ENCODE data around the gene ZNF329.

The ZNF329 gene

DNA sequence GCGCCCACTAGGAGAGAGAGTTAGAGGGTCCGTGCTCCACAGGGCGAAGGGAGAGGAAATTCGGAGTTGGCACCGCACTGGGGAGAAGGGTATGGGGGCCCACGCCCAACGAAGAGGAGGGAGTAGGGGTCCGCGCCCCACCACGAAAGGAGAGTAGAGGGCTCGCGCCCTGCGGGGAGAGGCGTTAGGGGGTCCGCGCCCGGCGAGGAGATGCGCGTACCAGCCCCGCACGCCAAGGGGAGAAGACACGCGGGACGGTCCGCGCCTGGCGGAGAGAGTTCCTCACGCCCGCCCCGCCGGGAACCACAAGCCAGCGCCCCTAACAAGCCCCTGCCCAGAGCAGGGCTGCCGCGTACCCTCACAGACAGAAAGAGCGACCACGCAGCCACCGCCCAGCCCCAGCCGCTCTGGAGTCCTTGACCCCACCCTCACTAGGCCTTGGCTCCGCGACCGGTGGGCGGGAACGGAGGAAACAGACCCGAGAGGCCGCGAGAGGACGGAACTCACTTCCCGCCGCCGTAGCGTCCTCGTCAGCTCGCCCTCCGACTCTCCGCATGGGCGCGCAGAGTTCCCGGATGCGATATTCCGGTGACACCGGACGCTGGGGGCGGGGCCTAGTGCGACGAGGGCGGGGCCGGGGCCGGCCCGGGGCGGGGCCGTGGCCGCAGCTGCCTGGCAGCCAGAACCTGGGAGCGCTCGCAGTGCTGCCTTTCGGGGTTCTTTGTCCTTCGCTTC, 32.6 kb downstream of the ZNF329 start:
- TF ChIP-seq, protein P1, sequence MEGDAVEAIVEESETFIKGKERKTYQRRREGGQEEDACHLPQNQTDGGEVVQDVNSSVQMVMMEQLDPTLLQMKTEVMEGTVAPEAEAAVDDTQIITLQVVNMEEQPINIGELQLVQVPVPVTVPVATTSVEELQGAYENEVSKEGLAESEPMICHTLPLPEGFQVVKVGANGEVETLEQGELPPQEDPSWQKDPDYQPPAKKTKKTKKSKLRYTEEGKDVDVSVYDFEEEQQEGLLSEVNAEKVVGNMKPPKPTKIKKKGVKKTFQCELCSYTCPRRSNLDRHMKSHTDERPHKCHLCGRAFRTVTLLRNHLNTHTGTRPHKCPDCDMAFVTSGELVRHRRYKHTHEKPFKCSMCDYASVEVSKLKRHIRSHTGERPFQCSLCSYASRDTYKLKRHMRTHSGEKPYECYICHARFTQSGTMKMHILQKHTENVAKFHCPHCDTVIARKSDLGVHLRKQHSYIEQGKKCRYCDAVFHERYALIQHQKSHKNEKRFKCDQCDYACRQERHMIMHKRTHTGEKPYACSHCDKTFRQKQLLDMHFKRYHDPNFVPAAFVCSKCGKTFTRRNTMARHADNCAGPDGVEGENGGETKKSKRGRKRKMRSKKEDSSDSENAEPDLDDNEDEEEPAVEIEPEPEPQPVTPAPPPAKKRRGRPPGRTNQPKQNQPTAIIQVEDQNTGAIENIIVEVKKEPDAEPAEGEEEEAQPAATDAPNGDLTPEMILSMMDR (IDR thresholded peaks at IDR 0.05): no peak
- intact Hi-C loops (cut with DNase I; ENCODE audit: low total_unique reads): no loop called here
- no peaks in the 10 kb centered on the region for H3K4me1 ChIP-seq
- no peaks in the 10 kb centered on the region for H3K27me3 ChIP-seq
- peaks cover 0 to 18% (median 0%) of the 10 kb centered on the region in 3 donors for H3K36me3 ChIP-seq
- no peak for DNase-seq
- peaks cover 16 to 100% (median 95%) of the 10 kb centered on the region in 3 donors for H3K9me3 ChIP-seq
- no peak overlapping the region for H3K4me3 ChIP-seq
- no peak overlapping the region for H3K27ac ChIP-seq

DNA sequence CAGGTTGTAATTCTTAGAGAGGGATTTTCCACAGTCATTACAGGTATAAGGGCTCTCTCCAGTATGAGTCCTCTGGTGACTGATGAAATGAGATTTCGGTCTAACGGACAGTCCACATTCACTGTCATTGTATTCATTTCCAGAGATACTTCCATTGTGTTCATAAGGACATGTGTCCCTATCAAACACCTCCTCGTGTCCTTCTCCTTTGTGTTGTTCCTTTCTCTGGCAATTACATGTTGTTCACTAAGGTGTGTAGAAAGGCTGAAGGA, 42.1 kb downstream of the ZNF329 start:
- TF ChIP-seq, protein P1 (IDR thresholded peaks at IDR 0.05): no peak
- no peak for DNase-seq
- no peak overlapping the region for H3K27ac ChIP-seq
- intact Hi-C loops (cut with DNase I; ENCODE audit: low total_unique reads): no loop called here
- no peaks in the 10 kb centered on the region for H3K27me3 ChIP-seq
- no peak overlapping the region for H3K4me3 ChIP-seq
- peaks cover 17 to 94% (median 89%) of the 10 kb centered on the region in 3 donors for H3K9me3 ChIP-seq
- no peaks in the 10 kb centered on the region for H3K4me1 ChIP-seq
- peaks cover 0 to 14% (median 11%) of the 10 kb centered on the region in 3 donors for H3K36me3 ChIP-seq

DNA sequence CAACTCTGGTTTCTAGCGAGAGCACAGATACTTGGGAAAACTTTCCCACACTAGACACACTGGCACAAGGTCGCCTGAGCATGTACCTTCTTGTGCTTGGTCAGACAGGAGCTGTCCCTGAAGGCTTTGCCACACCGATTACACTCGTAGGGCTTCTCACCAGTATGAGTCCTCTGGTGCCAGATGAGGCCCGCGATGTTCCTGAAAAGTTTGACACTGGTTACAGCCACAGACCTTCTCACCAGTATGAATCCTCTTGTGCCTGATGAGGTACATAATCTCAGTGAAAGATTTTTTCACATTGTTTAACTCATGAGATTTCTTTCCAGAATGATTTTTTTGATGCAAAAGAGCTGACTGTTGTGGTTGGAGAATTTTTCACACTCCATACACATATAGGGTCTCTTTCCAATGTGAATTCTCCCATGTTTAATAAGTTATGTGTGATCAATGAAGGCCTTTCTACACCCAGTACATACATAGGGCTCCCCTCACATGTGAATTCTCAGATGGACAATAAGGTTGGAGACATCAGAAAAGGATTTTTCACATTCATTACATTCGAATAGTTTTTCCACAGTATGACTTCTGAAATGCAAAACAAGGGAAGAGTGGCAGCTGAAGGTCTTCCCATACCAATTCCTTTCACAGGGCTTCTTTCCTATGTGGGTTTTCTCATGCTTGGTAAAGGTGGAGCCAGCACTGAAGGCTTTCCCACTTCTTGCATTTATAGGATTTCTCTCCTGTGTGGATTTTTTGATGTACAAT, 42.6 kb downstream of the ZNF329 start:
- H3K4me1 ChIP-seq: no peaks in the 10 kb centered on the region
- TF ChIP-seq, protein P1 (IDR thresholded peaks at IDR 0.05): no peak
- H3K27me3 ChIP-seq: no peaks in the 10 kb centered on the region
- H3K27ac ChIP-seq: no peak overlapping the region
- no peak overlapping the region for H3K4me3 ChIP-seq
- intact Hi-C loops (cut with DNase I; ENCODE audit: low total_unique reads): no loop called here
- peaks cover 17 to 94% (median 83%) of the 10 kb centered on the region in 3 donors for H3K9me3 ChIP-seq
- H3K36me3 ChIP-seq: peaks cover 0 to 14% (median 11%) of the 10 kb centered on the region in 3 donors
- DNase-seq: no peak

DNA sequence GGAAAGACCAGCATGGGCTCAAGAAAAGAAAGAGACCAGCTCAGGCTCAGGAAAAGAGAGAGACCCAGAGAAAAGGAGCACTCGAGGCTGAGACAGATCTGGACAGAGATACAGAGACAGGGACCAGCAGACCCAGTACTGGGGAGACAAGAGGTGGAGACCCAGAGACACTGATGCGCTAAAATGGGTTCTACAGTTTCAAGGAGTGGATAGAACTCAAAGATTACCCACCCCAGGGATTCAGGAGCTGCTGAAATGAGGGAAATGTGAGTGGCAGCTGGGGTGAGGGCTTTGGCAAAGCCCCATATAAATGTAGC, 51.9 kb downstream of the ZNF329 start:
- Histone ChIP-seq H3K36me3 (peaks cover 0 to 21% (median 18%) of the 10 kb centered on the region in 3 donors), H3K4me3 (peak overlapping the region; percentile 92 to 98), H3K4me1 (peaks cover 0 to 24% (median 16%) of the 10 kb centered on the region in 4 donors), H3K9me3 (peaks cover 0 to 46% (median 6%) of the 10 kb centered on the region in 3 donors), H3K27me3 (no peaks in the 10 kb centered on the region), H3K27ac (peak overlapping the region; percentile 96 to 99)
- intact Hi-C loops (cut with DNase I; ENCODE audit: low total_unique reads): loop anchor here (5.0 kb wide), 2 partner anchors 36 to 96 kb away; partner anchors contain the start of gene ZNF606
- DNase-seq: no peak
- TF ChIP-seq, protein P1 (IDR thresholded peaks at IDR 0.05): no peak

DNA sequence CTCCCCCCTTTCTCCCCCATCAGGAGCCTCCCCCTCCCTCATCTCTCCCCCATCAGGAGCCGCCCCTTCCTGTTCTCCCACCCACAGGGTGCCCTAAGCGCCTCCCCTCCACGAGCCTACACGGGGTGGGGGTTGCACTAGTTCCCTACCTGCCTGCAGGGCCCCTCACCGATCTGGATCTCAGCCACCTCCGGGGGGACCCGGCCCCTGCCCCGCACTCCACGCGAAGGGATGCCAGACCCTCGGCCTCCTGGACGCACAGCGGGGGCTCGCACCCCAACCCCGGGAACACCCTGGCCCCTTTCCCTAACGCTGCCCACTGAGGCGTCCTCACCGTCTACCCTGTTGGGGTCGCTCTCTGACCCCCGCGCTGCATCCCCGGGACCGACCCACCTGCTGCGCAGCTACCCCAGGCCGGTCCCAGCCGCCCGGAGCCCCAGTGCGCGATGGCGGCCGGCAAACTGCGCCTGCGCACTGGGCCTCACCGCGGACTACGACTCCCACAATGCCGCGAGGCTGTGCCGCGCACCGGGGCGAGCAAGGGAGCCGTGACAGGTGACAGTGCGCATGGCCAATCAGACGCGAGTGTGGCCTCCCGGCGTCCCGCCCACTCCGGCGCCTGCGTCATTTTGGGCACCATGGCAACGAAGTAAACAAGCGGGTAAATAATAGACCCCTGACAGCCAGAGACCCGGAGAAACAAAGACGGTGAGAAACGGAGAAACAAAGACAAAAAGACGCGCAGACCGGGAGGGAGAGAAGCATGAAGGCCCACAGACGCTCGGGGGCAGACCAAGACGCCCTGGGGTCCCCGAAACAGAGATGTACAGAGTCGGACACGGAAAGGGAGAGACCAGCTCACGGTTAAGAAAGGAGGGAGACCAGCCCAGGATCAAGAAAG, 52.6 kb downstream of the ZNF329 start, which contains the start of gene ZSCAN18:
Gene ZSCAN18, minus strand, starts transcription at position 451 of the 901 bp plus-strand sequence. CDS start 7,964 bp downstream, outside the sequence.
- H3K4me1 ChIP-seq: peaks cover 0 to 24% (median 16%) of the 10 kb centered on the region in 4 donors
- TF ChIP-seq, protein P1 (IDR thresholded peaks at IDR 0.05): no peak
- DNase-seq: peak; percentile 97 to 98
- H3K36me3 ChIP-seq: peaks cover 0 to 27% (median 18%) of the 10 kb centered on the region in 3 donors
- intact Hi-C loops (cut with DNase I; ENCODE audit: low total_unique reads): loop anchor here (5.0 kb wide), 2 partner anchors 36 to 96 kb away; partner anchors contain the start of gene ZNF606
- H3K27me3 ChIP-seq: no peaks in the 10 kb centered on the region
- peak within 1 kb of the TSS; percentile 96 to 99 for H3K27ac ChIP-seq
- peaks cover 0 to 40% (median 6%) of the 10 kb centered on the region in 3 donors for H3K9me3 ChIP-seq
- H3K4me3 ChIP-seq: peak within 1 kb of the TSS; percentile 92 to 98
